SK-N-MC (cell line): ENCODE results near the gene RALGPS1.
"Not testable (repeated sequence)": the region's sequence is repeated elsewhere in the genome, so short reads cannot be mapped to it uniquely, and the experiment has no call there.

Experiments
- EZH2 ChIP-seq: fragments of 200-600 bp; sonication (generic); IDR thresholded peaks from one replicate; pipeline ENCODE4 v1.6.1; 2017; ENCODE audit warnings: antibody characterized with exemption
- POLR2AphosphoS5 ChIP-seq: IDR thresholded peaks from 2 replicates; pipeline ENCODE4 v1.6.1; 2012; ENCODE audit warnings: mild to moderate bottlenecking, low read depth, low read length, borderline replicate concordance

- TF ChIP-seq EZH2, POLR2AphosphoS5: not testable (repeated sequence)
Observed at GRCh38 chr9:127146841-127147240, 232.3 kb downstream of the RALGPS1 start.
